NCI-H128 (cell line): Measurements from ENCODE around the gene DUSP22.
"Not testable (repeated sequence)": the region's sequence is repeated elsewhere in the genome, so short reads cannot be mapped to it uniquely, and the experiment has no call there.

Experiments used
- DNase-seq: peaks from one replicate; lab custom pipeline; 2025; ENCODE audit not compliant: unreplicated experiment; lab: John Stamatoyannopoulos, UW

Gene DUSP22

GRCh38 chr6:362231-362923 is 70.1 kb downstream of the DUSP22 start:
- DNase-seq = no peak

- no peak for DNase-seq
Observed at GRCh38 chr6:362924-363249, 70.6 kb downstream of the DUSP22 start.

- no peak for DNase-seq
Observed at GRCh38 chr6:363291-363690, 71.0 kb downstream of the DUSP22 start.

GRCh38 chr6:363909-364308 is 71.6 kb downstream of the DUSP22 start:
- DNase-seq = no peak

GRCh38 chr6:364609-365540 is 72.6 kb downstream of the DUSP22 start:
- DNase-seq = no peak

GRCh38 chr6:365835-366234 is 73.5 kb downstream of the DUSP22 start:
- no peak for DNase-seq

- no peak for DNase-seq
Observed at GRCh38 chr6:366389-367297, 74.4 kb downstream of the DUSP22 start.

GRCh38 chr6:367298-367794 is 75.1 kb downstream of the DUSP22 start:
- DNase-seq = no peak

- DNase-seq = no peak
Observed at GRCh38 chr6:367891-368630, 75.8 kb downstream of the DUSP22 start.

- no peak for DNase-seq
Observed at GRCh38 chr6:369559-370431, 77.5 kb downstream of the DUSP22 start.

- DNase-seq = no peak
Observed at GRCh38 chr6:370555-370954, 78.3 kb downstream of the DUSP22 start.

GRCh38 chr6:371851-372250 is 79.6 kb downstream of the DUSP22 start:
- DNase-seq = not testable (repeated sequence)

GRCh38 chr6:372336-372911 is 80.1 kb downstream of the DUSP22 start:
- DNase-seq = no peak

GRCh38 chr6:373031-373430 is 80.7 kb downstream of the DUSP22 start:
- DNase-seq = no peak

GRCh38 chr6:373773-374724 is 81.8 kb downstream of the DUSP22 start:
- no peak for DNase-seq

GRCh38 chr6:374956-375355 is 82.7 kb downstream of the DUSP22 start:
- no peak for DNase-seq

GRCh38 chr6:376827-377640 is 84.7 kb downstream of the DUSP22 start:
- DNase-seq = no peak
